T-cell (primary cell): Measurements from ENCODE around the gene RAP1GAP. TPM values are rescaled to one million over a fixed set of nuclear protein-coding genes. Genes with fewer than 3 reads are reported as not detected.

Experiments
- ATAC-seq, 4 experiments: fragments of 200-7000 bp in 3 of 4; fragments of 150-1000 bp in 1 of 4; cut with Tn5 transposase; replicated peaks in 1 of 4; 1 replicate in 3 of 4; 2 replicates in 1 of 4; pipeline ENCODE4 v1.10.0; 2021; ENCODE audit warnings: moderate library complexity in 3 of 4, mild to moderate bottlenecking in 2 of 4, moderate number of reproducible peaks in 1 of 4
- CTCF ChIA-PET, 2 donors: fragments of 300-600 bp; sonication (Branson Sonifier 250); formaldehyde crosslinking; loops; one replicate each; lab custom pipeline; 2022; ENCODE audit warnings: antibody characterized with exemption in 2 of 2; lab: Charles Lee
- POLR2A ChIA-PET, 2 donors: fragments of 300-600 bp; sonication (Branson Sonifier 250); formaldehyde crosslinking; loops; one replicate each; lab custom pipeline; 2022; ENCODE audit warnings: antibody characterized with exemption in 2 of 2; lab: Charles Lee
- DNase-seq, 35 experiments: peaks; one replicate each; pipeline versions ENCODE4 v3.0.0 to v3.0.0-alpha.2; 2013 to 2023
- H3K27ac ChIP-seq: one replicate; pipeline ENCODE4 v1.5.1; 2013; ENCODE audit warnings: low read length
- H3K27me3 ChIP-seq, 2 experiments: replicated peaks in 1 of 2; 1 replicate in 1 of 2; 2 replicates in 1 of 2; pipeline versions ENCODE4 v1.6.1 to v1.7.0; 2013; ENCODE audit warnings: low read length in 1 of 2, mixed read lengths in 1 of 2; ENCODE audit not compliant: control insufficient read depth in 2 of 2, insufficient read depth in 2 of 2; ENCODE audit errors: extremely low read depth in 1 of 2
- H3K36me3 ChIP-seq, 2 donors: 1 replicate in 1 of 2; 2 replicates in 1 of 2; pipeline versions ENCODE4 v1.6.1 to v1.7.0; 2013; ENCODE audit warnings: low read length in 1 of 2; ENCODE audit not compliant: control insufficient read depth in 2 of 2, insufficient read depth in 1 of 2; ENCODE audit errors: extremely low read depth in 1 of 2
- H3K4me1 ChIP-seq, 2 experiments: 1 replicate in 1 of 2; 2 replicates in 1 of 2; pipeline versions ENCODE4 v1.6.1 to v1.7.0; 2013; ENCODE audit warnings: low read length in 2 of 2, mixed read lengths in 1 of 2; ENCODE audit not compliant: insufficient read depth in 2 of 2, control insufficient read depth in 1 of 2; ENCODE audit errors: extremely low read depth in 1 of 2
- H3K4me3 ChIP-seq, 2 donors: 1 replicate in 1 of 2; 2 replicates in 1 of 2; pipeline versions ENCODE4 v1.5.1 to v1.7.0; 2013; ENCODE audit warnings: mild to moderate bottlenecking in 2 of 2, low read length in 1 of 2, moderate library complexity in 1 of 2; ENCODE audit not compliant: control insufficient read depth in 1 of 2; ENCODE audit errors: extremely low read depth in 1 of 2
- H3K9me3 ChIP-seq: 2 replicates; pipeline ENCODE4 v1.7.0; 2013
- H3K27ac Mint-ChIP-seq, 2 donors: one replicate each; pipeline ENCODE4 v1.8.0; 2020 to 2021; ENCODE audit warnings: mild to moderate bottlenecking in 2 of 2, mixed read lengths in 2 of 2
- H3K27me3 Mint-ChIP-seq, 2 donors: one replicate each; pipeline ENCODE4 v1.8.0; 2021 to 2022; ENCODE audit warnings: mixed read lengths in 2 of 2
- H3K36me3 Mint-ChIP-seq: one replicate; pipeline ENCODE4 v1.8.0; 2021; ENCODE audit warnings: mixed read lengths
- H3K4me1 Mint-ChIP-seq, 3 donors: one replicate each; pipeline ENCODE4 v1.8.0; 2020 to 2022; ENCODE audit warnings: mixed read lengths in 3 of 3, mild to moderate bottlenecking in 1 of 3
- H3K4me3 Mint-ChIP-seq, 3 donors: one replicate each; pipeline ENCODE4 v1.8.0; 2020 to 2022; ENCODE audit warnings: mild to moderate bottlenecking in 3 of 3, mixed read lengths in 3 of 3, moderate library complexity in 3 of 3
- H3K9me3 Mint-ChIP-seq, 3 donors: one replicate each; pipeline ENCODE4 v1.8.0; 2020 to 2022; ENCODE audit warnings: mixed read lengths in 3 of 3
- WGBS: methylation state at CpG from one replicate; pipeline ENCODE4 v1.1.5; 2013; ENCODE audit warnings: missing lambda C conversion rate; ENCODE audit not compliant: insufficient coverage; 5-methylcytosine and 5-hydroxymethylcytosine counted together
- total RNA-seq, 35 experiments: library from RNA in 6 of 35; stranded (reverse) in 6 of 35; fragments of 120-200 nt in 1 of 35; gene quantifications; one replicate each; pipeline versions ENCODE4 v1.2.1 to v1.2.4 and lab custom pipeline; 2013 to 2026

Gene RAP1GAP
- total RNA-seq, 5 donors from 2014 or later (not counting 1 experiment from before 2014, with no cell fraction given) = 0.18 to 1.0 (median 0.35) TPM

DNA sequence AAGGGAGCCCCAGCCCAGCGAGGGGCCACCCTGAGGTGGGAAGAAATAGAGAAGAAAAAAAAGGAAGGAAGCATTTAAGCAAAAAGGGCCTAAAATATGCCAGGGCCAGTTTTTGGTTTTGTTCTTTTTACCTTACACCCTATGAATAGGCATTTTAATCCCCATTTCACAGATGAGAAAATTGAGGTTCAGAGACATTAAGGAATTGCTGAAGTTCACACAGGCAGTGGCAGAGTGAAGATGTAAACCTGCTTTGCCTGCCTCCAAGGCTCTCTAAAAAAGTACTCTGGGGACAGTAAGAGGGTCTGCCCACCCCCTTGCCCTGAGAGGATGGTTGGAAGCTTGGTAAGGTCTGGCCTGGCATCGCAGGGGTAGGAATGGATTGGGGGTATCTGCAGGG is 19.8 kb downstream of the RAP1GAP start:
- ChIA-PET CTCF (no interaction called here), POLR2A (no interaction called here)
- no peak overlapping the region for H3K27ac ChIP-seq
- Mint-ChIP-seq H3K4me3 (peak overlapping the region in 2 of 3 donors; percentile 13 to 31), H3K27ac (no peak overlapping the region), H3K9me3 (no peaks in the 10 kb centered on the region), H3K27me3 (peaks cover 15 to 25% of the 10 kb centered on the region in 2 donors), H3K36me3 (no peaks in the 10 kb centered on the region), H3K4me1 (peaks cover 15 to 18% (median 15%) of the 10 kb centered on the region in 3 donors)
- no peaks in the 10 kb centered on the region for H3K9me3 ChIP-seq
- WGBS = no CpG with 5 or more reads among the region's 2 CpGs
- H3K27me3 ChIP-seq = peaks cover 2 to 75% of the 10 kb centered on the region in 2 experiments
- H3K4me1 ChIP-seq = peaks cover 6 to 20% of the 10 kb centered on the region in 2 experiments
- no peak for ATAC-seq
- no peak for DNase-seq
- H3K4me3 ChIP-seq = no peak overlapping the region
- no peaks in the 10 kb centered on the region for H3K36me3 ChIP-seq

DNA sequence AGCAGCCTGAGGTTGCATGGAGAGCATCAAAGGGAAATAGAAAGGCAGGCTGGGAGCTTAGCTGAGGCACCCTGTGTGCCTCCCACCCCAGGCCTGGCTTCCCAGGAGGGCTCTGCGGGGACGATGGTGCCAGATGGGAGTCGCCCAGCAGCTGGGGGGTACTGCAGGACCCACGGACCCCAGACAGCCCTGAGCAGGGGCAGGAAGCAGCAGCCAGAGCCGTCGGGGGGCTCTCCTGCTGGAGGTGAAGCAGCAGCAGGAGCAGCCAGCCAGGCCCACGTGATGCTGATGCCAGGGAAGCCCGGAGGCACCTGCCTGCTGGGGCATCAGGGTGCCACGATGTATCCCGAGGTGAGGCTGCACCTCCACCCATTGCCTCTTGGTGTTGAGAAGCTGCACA is 20.4 kb downstream of the RAP1GAP start:
- Histone ChIP-seq H3K27me3 (peaks cover 2 to 80% of the 10 kb centered on the region in 2 experiments), H3K4me1 (peaks cover 6 to 20% of the 10 kb centered on the region in 2 experiments), H3K27ac (no peak overlapping the region), H3K9me3 (no peaks in the 10 kb centered on the region), H3K36me3 (no peaks in the 10 kb centered on the region), H3K4me3 (no peak overlapping the region)
- ChIA-PET CTCF (no interaction called here), POLR2A (no interaction called here)
- no peak overlapping the region for H3K27ac Mint-ChIP-seq
- peaks cover 19 to 29% of the 10 kb centered on the region in 2 donors for H3K27me3 Mint-ChIP-seq
- no peak for DNase-seq
- 46% methylated on average over 10 of the region's 10 CpGs for WGBS
- no peaks in the 10 kb centered on the region for H3K9me3 Mint-ChIP-seq
- H3K4me3 Mint-ChIP-seq = peak overlapping the region in 2 of 3 donors; percentile 13 to 31
- peaks cover 15 to 18% (median 15%) of the 10 kb centered on the region in 3 donors for H3K4me1 Mint-ChIP-seq
- H3K36me3 Mint-ChIP-seq = no peaks in the 10 kb centered on the region
- no peak for ATAC-seq

DNA sequence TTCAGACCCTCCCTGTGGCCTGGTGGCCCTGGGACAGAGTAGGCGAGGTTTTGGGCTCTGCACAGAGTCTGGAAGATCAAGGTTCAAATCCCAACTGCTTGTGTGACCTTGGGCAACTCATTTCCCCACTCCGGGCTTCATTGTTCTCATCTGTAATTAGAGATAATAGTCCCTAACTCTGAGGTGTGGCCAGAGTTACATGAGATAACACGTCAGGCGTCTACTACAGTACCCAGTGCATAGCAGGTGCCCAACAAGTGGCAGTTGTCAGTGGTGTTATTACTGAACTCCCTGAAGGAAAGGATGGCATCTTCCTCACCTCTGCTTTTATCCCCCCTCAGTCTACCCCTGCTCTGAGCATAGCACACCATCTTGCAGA is 20.8 kb downstream of the RAP1GAP start:
- Histone ChIP-seq H3K27me3 (peaks cover 2 to 81% of the 10 kb centered on the region in 2 experiments), H3K9me3 (no peaks in the 10 kb centered on the region), H3K36me3 (no peaks in the 10 kb centered on the region), H3K27ac (no peak overlapping the region), H3K4me1 (peaks cover 6 to 20% of the 10 kb centered on the region in 2 experiments), H3K4me3 (no peak overlapping the region)
- no peak for DNase-seq
- H3K4me1 Mint-ChIP-seq = peaks cover 15 to 18% (median 15%) of the 10 kb centered on the region in 3 donors
- no peak overlapping the region for H3K4me3 Mint-ChIP-seq
- ChIA-PET POLR2A (no interaction called here), CTCF (no interaction called here)
- no peak for ATAC-seq
- H3K9me3 Mint-ChIP-seq = no peaks in the 10 kb centered on the region
- H3K27ac Mint-ChIP-seq = no peak overlapping the region
- no peaks in the 10 kb centered on the region for H3K36me3 Mint-ChIP-seq
- H3K27me3 Mint-ChIP-seq = peaks cover 23 to 29% of the 10 kb centered on the region in 2 donors
- WGBS = 41% methylated on average over 3 of the region's 4 CpGs

DNA sequence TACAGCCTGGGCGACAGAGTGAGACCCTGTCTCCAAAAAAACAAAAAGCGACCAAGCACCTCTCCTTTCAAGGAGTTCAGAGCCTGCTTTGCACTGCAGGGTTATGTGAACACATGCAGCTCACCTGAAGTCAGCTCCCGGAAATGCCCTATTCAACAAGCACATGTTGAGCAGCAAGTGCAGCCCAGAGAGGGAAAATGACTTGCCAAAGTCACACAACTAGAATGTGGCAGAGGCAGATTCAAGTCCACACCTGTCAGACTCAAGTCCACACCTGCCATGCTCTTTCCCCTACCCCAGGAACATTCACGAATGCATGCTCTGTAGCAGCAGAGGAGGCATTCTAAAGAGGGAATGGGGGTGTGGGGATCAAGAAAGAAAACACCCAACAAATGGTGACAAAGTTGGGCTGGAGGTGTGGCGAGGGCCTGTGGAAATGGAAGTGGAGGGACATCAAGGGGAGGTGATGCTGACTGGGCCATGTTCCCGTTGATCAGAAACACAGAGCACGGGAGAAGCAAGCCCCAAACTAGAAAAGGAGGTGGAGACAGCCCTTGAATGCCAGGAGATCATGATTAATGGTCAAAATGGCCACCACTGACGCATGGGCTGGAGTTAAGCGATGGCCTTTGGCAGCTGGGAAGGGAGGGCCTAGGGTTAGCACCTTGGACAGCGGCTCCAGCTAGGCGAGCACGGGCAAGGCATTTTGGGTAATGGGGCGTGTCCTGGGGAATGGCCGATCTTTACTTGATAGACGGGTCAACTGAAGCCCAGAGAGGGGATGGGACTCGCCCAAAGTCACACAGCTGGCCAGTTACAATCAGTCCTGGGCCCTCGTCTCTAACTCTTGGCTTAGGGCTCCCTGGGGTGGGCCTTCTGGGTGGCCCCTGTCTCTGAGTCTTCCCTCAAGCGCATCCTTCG is 21.5 kb downstream of the RAP1GAP start:
- CTCF ChIA-PET = no interaction called here
- Mint-ChIP-seq H3K9me3 (no peaks in the 10 kb centered on the region), H3K4me1 (peaks cover 13 to 16% (median 14%) of the 10 kb centered on the region in 3 donors), H3K27ac (no peak overlapping the region), H3K27me3 (peaks cover 23 to 32% of the 10 kb centered on the region in 2 donors), H3K36me3 (no peaks in the 10 kb centered on the region), H3K4me3 (no peak overlapping the region)
- Histone ChIP-seq H3K4me1 (peaks cover 6 to 20% of the 10 kb centered on the region in 2 experiments), H3K4me3 (no peak overlapping the region), H3K27me3 (peaks cover 2 to 82% of the 10 kb centered on the region in 2 experiments), H3K9me3 (no peaks in the 10 kb centered on the region), H3K36me3 (no peaks in the 10 kb centered on the region), H3K27ac (no peak overlapping the region)
- WGBS = 37% methylated on average over 18 of the region's 19 CpGs
- ATAC-seq (no peak), DNase-seq (peak in 5 of 35 experiments; percentile 15 to 38 (median 19))
- POLR2A ChIA-PET = no interaction called here

DNA sequence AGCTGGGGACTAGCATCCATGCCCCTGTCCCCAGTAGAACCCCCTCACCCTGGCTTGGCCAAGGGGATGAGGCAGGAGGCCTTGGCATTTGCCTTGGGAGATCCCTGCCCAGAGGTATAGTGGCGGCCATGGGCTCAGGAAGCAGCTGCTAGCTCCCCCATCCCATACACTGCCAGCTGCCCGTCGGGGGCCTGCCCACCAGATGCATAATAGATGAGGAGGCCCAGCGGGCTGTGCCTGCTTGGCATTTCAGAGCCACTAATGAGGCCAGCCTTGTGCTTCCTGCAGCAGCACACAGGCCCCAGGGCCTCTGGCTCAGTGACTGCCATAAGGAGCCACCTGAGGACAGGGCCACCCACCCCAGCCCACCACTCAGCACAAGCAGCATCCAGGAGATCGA is 23.6 kb downstream of the RAP1GAP start:
- H3K9me3 ChIP-seq = no peaks in the 10 kb centered on the region
- no peak for DNase-seq
- Mint-ChIP-seq H3K27ac (no peak overlapping the region), H3K4me3 (no peak overlapping the region), H3K4me1 (no peaks in the 10 kb centered on the region), H3K9me3 (no peaks in the 10 kb centered on the region), H3K27me3 (peaks cover 32 to 35% of the 10 kb centered on the region in 2 donors), H3K36me3 (no peaks in the 10 kb centered on the region)
- ChIA-PET CTCF (no interaction called here), POLR2A (no interaction called here)
- peaks cover 2 to 81% of the 10 kb centered on the region in 2 experiments for H3K27me3 ChIP-seq
- peaks cover 0 to 5% of the 10 kb centered on the region in 2 experiments for H3K4me1 ChIP-seq
- no peak overlapping the region for H3K27ac ChIP-seq
- WGBS = 41% methylated on average over 4 of the region's 5 CpGs
- no peak overlapping the region for H3K4me3 ChIP-seq
- no peaks in the 10 kb centered on the region for H3K36me3 ChIP-seq
- no peak for ATAC-seq

DNA sequence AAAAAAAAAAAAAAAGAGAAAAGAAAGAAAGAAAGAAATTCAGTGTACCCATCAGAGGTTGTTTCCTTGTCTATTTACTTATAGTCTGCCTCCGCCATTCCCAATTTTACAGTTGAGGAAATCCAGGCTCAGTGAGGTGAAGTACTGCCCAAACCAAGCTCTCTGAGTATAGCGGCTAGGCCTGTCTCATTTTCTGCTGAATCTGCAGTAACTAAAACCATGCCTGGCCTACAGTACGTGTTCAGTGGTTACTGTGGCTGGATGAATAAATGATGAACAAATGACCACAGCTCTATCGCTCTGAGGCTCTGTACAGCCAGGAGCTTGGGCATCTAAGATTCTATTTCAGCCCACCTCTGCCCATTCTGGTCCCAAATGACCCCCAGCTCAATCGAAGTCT is 24.3 kb downstream of the RAP1GAP start:
- ChIA-PET POLR2A (no interaction called here), CTCF (no interaction called here)
- Histone ChIP-seq H3K9me3 (no peaks in the 10 kb centered on the region), H3K27me3 (peaks cover 2 to 75% of the 10 kb centered on the region in 2 experiments), H3K36me3 (no peaks in the 10 kb centered on the region), H3K27ac (no peak overlapping the region), H3K4me1 (peaks cover 0 to 2% of the 10 kb centered on the region in 2 experiments), H3K4me3 (no peak overlapping the region)
- Mint-ChIP-seq H3K36me3 (no peaks in the 10 kb centered on the region), H3K27ac (no peak overlapping the region), H3K27me3 (peaks cover 35 to 37% of the 10 kb centered on the region in 2 donors), H3K9me3 (no peaks in the 10 kb centered on the region), H3K4me3 (no peak overlapping the region), H3K4me1 (no peaks in the 10 kb centered on the region)
- 83% methylated on average over 2 of the region's 5 CpGs for WGBS
- ATAC-seq (no peak), DNase-seq (no peak)
